IPS DF 6.9 (cell line): ENCODE measurements around the gene NDP.

Experiments used
- DNase-seq: peaks from one replicate; pipeline ENCODE4 v3.0.0-alpha.2; 2013; ENCODE audit warnings: low read depth, low spot score
- H3K27ac ChIP-seq: one replicate; pipeline ENCODE4 v1.5.1; 2013; ENCODE audit warnings: low read length, control low read depth
- H3K27me3 ChIP-seq: 2 replicates; pipeline ENCODE4 v1.6.1; 2013; ENCODE audit warnings: mild to moderate bottlenecking, low read length; ENCODE audit not compliant: control insufficient read depth, insufficient read depth
- H3K36me3 ChIP-seq: 2 replicates; pipeline ENCODE4 v1.6.1; 2013; ENCODE audit warnings: low read length; ENCODE audit not compliant: control insufficient read depth, insufficient read depth
- H3K4me1 ChIP-seq: 2 replicates; pipeline ENCODE4 v1.6.1; 2013; ENCODE audit warnings: low read length; ENCODE audit not compliant: control insufficient read depth, insufficient read depth
- H3K4me3 ChIP-seq: 2 replicates; pipeline ENCODE4 v1.5.1; 2013; ENCODE audit warnings: mild to moderate bottlenecking, low read length
- H3K9me3 ChIP-seq: 2 replicates; pipeline ENCODE4 v1.6.1; 2013; ENCODE audit warnings: low read length, inconsistent platforms; ENCODE audit not compliant: control insufficient read depth, insufficient read depth
- WGBS: extraction: QIAGEN DNeasy Blood & Tissue Kit; methylation state at CpG from one replicate; pipeline ENCODE4 v1.1.7; 2013; ENCODE audit warnings: mixed read lengths, missing lambda C conversion rate; ENCODE audit not compliant: insufficient read length, insufficient coverage; 5-methylcytosine and 5-hydroxymethylcytosine counted together

Gene NDP, protein sequence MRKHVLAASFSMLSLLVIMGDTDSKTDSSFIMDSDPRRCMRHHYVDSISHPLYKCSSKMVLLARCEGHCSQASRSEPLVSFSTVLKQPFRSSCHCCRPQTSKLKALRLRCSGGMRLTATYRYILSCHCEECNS

DNA sequence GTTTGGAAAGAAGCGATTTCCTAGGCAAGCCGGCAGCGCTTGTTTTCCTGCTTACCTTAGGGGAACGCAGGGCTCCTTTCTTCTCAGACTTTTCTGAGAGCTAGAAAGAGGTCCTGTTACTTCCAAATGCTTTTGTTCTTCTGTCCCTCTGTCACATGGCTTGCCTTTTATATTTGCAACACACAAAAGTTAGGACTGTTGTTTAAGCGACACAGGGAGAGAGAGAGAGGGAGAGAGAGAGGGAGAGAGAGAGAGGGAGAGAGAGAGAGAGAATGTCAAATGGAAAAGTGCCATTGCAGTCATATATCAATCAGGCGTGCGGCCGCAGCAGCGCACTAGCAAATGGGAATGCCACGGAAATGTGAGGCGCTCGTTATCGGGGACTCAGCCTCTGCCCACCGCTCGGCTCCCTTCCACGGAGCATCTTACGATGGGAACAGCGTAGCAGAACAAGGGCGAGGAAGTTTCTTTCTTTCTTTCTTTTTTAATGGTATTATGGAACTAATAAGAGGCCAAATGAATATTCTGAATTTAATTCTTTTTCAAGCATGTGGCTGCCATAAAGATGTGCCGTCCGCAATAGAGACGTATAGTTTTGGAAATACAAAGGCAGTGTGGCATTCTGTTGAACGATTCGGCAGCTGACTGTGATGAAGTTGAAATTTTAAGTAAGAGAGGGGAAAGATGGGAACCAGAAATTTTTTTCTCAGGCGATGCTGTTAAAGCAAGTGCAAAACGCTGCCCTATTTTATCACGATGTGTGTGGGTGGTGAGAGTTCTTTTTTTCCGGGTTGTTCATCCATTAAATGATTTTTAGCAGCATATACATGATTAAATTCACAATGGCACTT, at the start of gene NDP:
TSS of gene NDP (minus strand) at position 142 of the 851 bp plus-strand sequence. CDS start 14,745 bp downstream, outside the sequence.
- Histone ChIP-seq H3K27me3 (no peaks in the 10 kb centered on the region), H3K27ac (no peak within 1 kb of the TSS), H3K4me3 (peak within 1 kb of the TSS; percentile 18; the same call in 1 of the 2 replicates), H3K9me3 (no peaks in the 10 kb centered on the region), H3K36me3 (no peaks in the 10 kb centered on the region), H3K4me1 (peaks cover 6% of the 10 kb centered on the region; the same call in 1 of the 2 replicates)
- no CpG with 5 or more reads among the region's 28 CpGs for WGBS
- DNase-seq = no peak

DNA sequence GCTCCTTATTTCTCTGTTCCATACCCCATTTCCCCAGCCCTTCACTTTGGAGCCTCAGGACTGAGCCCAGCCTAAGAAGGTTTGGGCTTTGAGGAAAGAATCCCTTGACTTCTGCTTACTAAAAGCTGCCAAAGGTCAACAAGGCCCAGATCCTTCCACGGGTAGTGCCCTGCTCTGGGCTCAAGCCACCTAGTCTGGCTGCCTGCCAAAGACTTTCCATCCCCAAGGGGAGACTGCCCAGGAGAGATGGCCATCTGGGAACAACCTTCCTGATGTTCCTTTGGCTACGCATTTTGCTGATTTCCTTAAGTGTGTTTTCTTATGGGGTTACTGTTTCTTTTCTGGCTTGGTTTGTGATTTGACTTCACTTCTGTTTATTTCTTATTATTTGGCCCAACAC, 49.8 kb upstream of the NDP start:
- DNase-seq = no peak
- H3K27ac ChIP-seq = no peak overlapping the region
- no CpG with 5 or more reads among the region's 2 CpGs for WGBS
- H3K36me3 ChIP-seq = no peaks in the 10 kb centered on the region
- H3K4me1 ChIP-seq = no peaks in the 10 kb centered on the region
- no peak overlapping the region for H3K4me3 ChIP-seq
- no peaks in the 10 kb centered on the region for H3K27me3 ChIP-seq
- H3K9me3 ChIP-seq = no peaks in the 10 kb centered on the region

DNA sequence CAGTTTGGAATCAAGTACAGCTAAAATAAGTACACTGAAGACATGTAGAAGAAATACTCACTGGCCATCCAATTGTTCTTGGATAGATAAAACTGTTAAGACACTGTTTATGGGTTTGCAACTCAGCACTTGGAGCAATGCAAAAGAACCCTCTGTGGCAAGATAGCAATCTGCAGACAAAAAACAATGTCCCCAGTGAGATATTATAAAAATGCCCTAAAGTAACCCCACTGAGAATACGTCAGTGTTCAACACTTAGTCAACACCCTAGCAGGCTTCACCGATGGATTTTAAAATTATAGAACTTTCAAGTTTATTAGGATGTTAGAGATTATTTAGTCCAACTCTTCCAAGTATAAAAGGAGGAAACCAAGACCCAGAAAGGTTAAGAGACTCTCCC, 47.5 kb upstream of the NDP start:
- WGBS = no CpG with 5 or more reads among the region's 2 CpGs
- Histone ChIP-seq H3K4me3 (no peak overlapping the region), H3K4me1 (no peaks in the 10 kb centered on the region), H3K27ac (no peak overlapping the region), H3K36me3 (no peaks in the 10 kb centered on the region), H3K9me3 (no peaks in the 10 kb centered on the region), H3K27me3 (no peaks in the 10 kb centered on the region)
- no peak for DNase-seq

DNA sequence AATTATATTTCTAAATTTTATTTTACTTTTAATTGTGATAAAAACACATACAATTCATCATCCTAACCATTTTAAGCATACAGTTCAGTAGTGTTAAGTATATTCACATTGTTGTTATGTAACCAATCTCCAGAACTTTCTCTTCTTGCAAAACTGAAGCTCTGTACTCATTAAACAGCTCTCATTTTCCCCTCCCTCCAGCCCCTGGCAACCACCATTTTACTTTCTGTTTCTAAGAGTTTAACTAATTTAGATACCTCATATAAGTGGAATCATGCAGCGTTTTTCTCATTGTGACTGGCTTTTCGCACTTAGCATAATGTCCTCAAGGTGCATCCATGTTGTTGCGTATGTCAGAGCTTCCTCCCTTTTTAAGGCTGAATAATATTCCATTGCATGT, 46.7 kb upstream of the NDP start:
- Histone ChIP-seq H3K27me3 (no peaks in the 10 kb centered on the region), H3K4me1 (no peaks in the 10 kb centered on the region), H3K36me3 (no peaks in the 10 kb centered on the region), H3K27ac (no peak overlapping the region), H3K9me3 (no peaks in the 10 kb centered on the region), H3K4me3 (no peak overlapping the region)
- no peak for DNase-seq
- no CpG with 5 or more reads among the region's 3 CpGs for WGBS

DNA sequence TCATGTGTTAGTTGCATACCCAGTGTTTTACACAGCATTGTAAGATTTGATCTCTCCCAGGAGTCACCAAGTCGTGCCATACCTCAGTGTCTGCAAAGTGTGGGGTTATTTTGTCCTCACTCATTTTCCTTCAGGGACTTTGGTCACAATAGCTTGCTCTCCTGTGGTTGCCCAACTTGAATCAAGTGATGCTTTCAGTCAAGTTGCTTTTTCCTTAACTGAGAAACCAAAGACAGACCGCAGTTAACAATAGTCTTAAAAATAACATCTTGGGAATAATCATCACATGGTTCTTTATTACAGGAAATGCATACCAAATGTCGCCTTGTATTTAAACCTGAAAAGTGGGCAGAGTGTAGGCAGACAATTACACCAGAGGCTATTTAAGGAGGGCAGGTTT, 44.5 kb upstream of the NDP start:
- H3K27ac ChIP-seq = no peak overlapping the region
- H3K9me3 ChIP-seq = no peaks in the 10 kb centered on the region
- H3K4me1 ChIP-seq = no peaks in the 10 kb centered on the region
- no peaks in the 10 kb centered on the region for H3K36me3 ChIP-seq
- H3K4me3 ChIP-seq = no peak overlapping the region
- no peaks in the 10 kb centered on the region for H3K27me3 ChIP-seq
- no peak for DNase-seq
- WGBS = no CpG with 5 or more reads among the region's 3 CpGs

DNA sequence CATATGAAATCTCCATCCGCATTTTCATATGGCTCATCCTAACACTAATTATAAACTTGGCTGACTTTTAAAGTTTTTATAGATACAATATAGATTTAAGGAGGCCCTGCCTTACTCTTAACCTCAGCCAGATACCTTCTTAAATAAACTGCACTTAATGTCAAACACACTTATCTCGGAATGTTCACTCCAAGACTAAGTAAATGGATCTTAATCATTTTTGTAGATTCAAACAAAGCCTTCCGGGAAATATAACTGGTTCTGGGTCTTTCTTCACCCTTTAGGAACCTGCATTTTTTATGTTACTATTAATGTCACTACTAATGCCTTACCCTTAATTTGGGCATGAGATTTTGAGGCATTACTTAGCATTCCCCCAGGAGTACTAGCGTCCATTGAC, 43.7 kb upstream of the NDP start:
- no CpG with 5 or more reads among the region's 4 CpGs for WGBS
- Histone ChIP-seq H3K27me3 (no peaks in the 10 kb centered on the region), H3K4me3 (no peak overlapping the region), H3K9me3 (no peaks in the 10 kb centered on the region), H3K27ac (no peak overlapping the region), H3K4me1 (no peaks in the 10 kb centered on the region), H3K36me3 (no peaks in the 10 kb centered on the region)
- DNase-seq = no peak

DNA sequence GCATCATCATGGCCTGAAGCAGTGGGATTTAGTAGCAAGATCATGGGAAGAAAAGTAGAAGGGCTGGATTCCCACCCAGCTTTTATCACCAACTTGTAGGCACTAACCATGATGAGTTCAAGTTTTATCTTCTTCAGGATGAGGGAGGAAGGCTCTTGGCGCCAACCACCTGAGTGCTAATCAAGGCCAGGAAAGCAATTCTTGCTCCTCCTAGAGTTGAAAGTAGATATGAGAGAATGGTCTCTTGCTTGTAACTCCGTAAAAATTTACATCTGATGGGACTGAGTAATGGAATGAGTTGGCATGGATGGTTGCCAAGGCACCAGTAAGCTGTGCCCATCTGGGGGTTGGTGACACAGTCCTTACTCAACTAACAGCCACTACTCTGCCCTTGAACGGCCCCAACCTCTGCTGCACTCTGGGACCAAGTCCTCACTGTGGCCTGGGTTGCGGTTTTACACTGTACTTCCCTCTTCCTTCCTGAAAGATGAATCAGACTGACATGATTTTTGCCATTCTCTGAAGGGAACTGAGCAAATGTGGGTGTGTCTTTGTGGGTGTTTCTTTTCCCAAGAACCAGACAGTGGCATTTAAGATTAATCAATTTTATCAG, 39.4 kb upstream of the NDP start:
- Histone ChIP-seq H3K27me3 (no peaks in the 10 kb centered on the region), H3K9me3 (no peaks in the 10 kb centered on the region), H3K4me1 (no peaks in the 10 kb centered on the region), H3K27ac (no peak overlapping the region), H3K4me3 (no peak overlapping the region), H3K36me3 (no peaks in the 10 kb centered on the region)
- no CpG with 5 or more reads among the region's 4 CpGs for WGBS
- DNase-seq = no peak

DNA sequence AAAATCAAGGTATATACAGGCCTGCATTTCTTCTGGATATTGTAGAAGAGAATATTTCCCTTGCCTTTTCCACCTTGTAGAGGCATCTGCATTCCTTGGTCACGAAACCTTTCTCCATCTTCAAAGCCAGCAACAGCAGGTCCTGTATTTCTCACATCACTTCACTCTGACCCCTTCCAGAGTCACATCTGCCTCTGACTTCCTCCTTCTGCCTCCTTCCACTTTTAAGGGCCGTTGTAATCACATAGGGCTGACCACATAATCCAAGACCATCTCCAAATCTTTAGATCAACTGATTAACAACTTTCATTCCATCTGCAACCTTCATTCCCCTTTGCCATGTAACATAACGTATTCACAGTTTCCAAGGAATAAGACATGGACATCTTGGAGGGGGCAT, 38.3 kb upstream of the NDP start:
- no peaks in the 10 kb centered on the region for H3K4me1 ChIP-seq
- H3K27me3 ChIP-seq = no peaks in the 10 kb centered on the region
- no peak overlapping the region for H3K27ac ChIP-seq
- DNase-seq = no peak
- no CpG with 5 or more reads among the region's 3 CpGs for WGBS
- H3K4me3 ChIP-seq = no peak overlapping the region
- no peaks in the 10 kb centered on the region for H3K36me3 ChIP-seq
- no peaks in the 10 kb centered on the region for H3K9me3 ChIP-seq

DNA sequence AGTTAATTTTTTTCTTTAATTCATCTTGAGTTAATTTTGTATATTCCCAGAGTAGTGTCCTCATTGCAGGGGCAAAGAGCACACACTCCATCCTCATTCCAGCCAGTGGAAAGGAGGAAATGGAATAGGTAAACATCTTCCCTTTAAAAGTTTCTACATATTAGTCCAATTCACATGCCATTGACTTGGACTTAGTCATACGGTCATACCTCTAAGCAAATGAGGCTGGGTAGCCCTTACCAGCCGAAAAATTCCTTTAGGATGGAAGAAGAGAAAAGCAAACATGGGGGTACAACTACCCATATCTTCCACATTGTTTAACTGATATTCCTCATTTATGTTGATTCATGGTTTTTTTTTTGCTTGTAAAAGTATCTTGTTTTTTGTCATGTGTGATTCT, 37.4 kb upstream of the NDP start:
- H3K4me3 ChIP-seq = no peak overlapping the region
- no peaks in the 10 kb centered on the region for H3K36me3 ChIP-seq
- H3K4me1 ChIP-seq = no peaks in the 10 kb centered on the region
- H3K27ac ChIP-seq = no peak overlapping the region
- DNase-seq = no peak
- H3K9me3 ChIP-seq = no peaks in the 10 kb centered on the region
- no peaks in the 10 kb centered on the region for H3K27me3 ChIP-seq
- no CpG with 5 or more reads among the region's 2 CpGs for WGBS

DNA sequence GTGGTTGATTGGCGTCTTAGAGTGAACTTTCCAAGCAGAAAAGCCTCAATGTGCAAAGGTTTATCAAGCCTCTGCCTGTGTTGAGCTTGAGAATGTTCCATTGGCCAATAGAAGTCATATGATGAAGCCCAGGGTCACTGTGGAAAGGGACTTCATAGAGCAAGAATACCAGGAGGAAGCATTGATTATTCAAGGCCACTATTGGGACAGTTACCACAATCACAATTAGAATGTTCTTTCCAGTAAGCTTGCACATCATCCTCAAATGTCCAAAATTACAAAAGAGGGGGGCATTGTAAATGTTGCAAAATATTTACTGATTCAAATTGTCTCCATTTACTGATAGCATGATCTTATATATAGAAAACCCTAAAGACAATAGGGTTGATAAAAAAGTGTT, 32.9 kb upstream of the NDP start:
- H3K4me3 ChIP-seq = no peak overlapping the region
- H3K27me3 ChIP-seq = no peaks in the 10 kb centered on the region
- WGBS = no CpG with 5 or more reads among the region's 1 CpG
- no peak overlapping the region for H3K27ac ChIP-seq
- H3K36me3 ChIP-seq = no peaks in the 10 kb centered on the region
- H3K9me3 ChIP-seq = no peaks in the 10 kb centered on the region
- DNase-seq = no peak
- no peaks in the 10 kb centered on the region for H3K4me1 ChIP-seq
